Measurements from ENCODE around the gene MOCOS.

MOCOS gene

GRCh38 chr18:36308711-36309435 is 121.6 kb downstream of the MOCOS start:
- DNase-seq, result no peak

- DNase-seq, result no peak
Observed at GRCh38 chr18:36309436-36310391, 122.4 kb downstream of the MOCOS start.

- no peak for DNase-seq
Observed at GRCh38 chr18:36311026-36311570, 123.8 kb downstream of the MOCOS start.

- DNase-seq, result no peak
Observed at GRCh38 chr18:36312806-36313395, 125.6 kb downstream of the MOCOS start.

GRCh38 chr18:36314098-36314497 is 126.8 kb downstream of the MOCOS start:
- no peak for DNase-seq

GRCh38 chr18:36314754-36315153 is 127.5 kb downstream of the MOCOS start:
- no peak for DNase-seq

- DNase-seq, result no peak
Observed at GRCh38 chr18:36315736-36316135, 128.4 kb downstream of the MOCOS start.

- no peak for DNase-seq
Observed at GRCh38 chr18:36316246-36316645, 128.9 kb downstream of the MOCOS start.

Measured in NCI-H446 treated with DMSO at 0.1 percent for 48 hours (cell line).